Measurements from ENCODE around the gene RAB11FIP4. TPM values are rescaled to one million over a fixed set of nuclear protein-coding genes. Genes with fewer than 3 reads are reported as not detected.

The RAB11FIP4 gene
- total and polyA plus RNA-seq, 2 donors (not counting 1 experiment from before 2014, with no cell fraction given) = 17.0 to 70.5 TPM

GRCh38 chr17:31512104-31512740, 120.7 kb downstream of the RAB11FIP4 start:
- Mint-ChIP-seq H3K4me3 (no peak overlapping the region), H3K27ac (peak overlapping the region; percentile 15), H3K4me1 (peaks cover 53% of the 10 kb centered on the region), H3K9me3 (ENCODE audit: insufficient read depth) (no peaks in the 10 kb centered on the region), H3K27me3 (no peaks in the 10 kb centered on the region)
- ATAC-seq (ENCODE audit: low read depth) (no peak), DNase-seq (no peak)
- no peak overlapping the region for H2AFZ ChIP-seq (ENCODE audit: insufficient read depth, low read depth, low read length, poor library complexity, severe bottlenecking)
- no peaks in the 10 kb centered on the region for H3K9me3 ChIP-seq (ENCODE audit: control extremely low read depth in 1 of 3, control insufficient read depth in 2 of 3, insufficient read depth in 1 of 3, low read length in 2 of 3)
- no peaks in the 10 kb centered on the region for H3K27me3 ChIP-seq (replicated peaks in 1 of 4; ENCODE audit: control extremely low read depth in 1 of 4, control insufficient read depth in 3 of 4, insufficient read depth in 4 of 4, low read length in 3 of 4)
- TF ChIP-seq EZH2 (IDR thresholded peaks at IDR 0.05; ENCODE audit: borderline replicate concordance, insufficient read depth, low read depth, low read length, poor library complexity, severe bottlenecking) (no peak), CTCF (IDR thresholded peaks at IDR 0.05) (no peak)
- H3K9ac ChIP-seq (ENCODE audit: low read length) = no peak overlapping the region
- CTCF ChIA-PET = interaction anchor here (1.2 to 5.7 kb wide), 5 partner anchors 11 to 123 kb away, joined by 3 to 94 read pairs (median 65); no protein-coding TSS in a partner anchor
- POLR2A ChIA-PET = no interaction called here
- peaks cover 96% of the 10 kb centered on the region for H3K79me2 ChIP-seq (ENCODE audit: control insufficient read depth, insufficient read depth, low read length)
- H3K4me3 ChIP-seq (ENCODE audit: control extremely low read depth in 1 of 5, extremely low read depth in 1 of 5, insufficient read depth in 1 of 5, low read depth in 2 of 5, low read length in 4 of 5) = no peak overlapping the region
- intact Hi-C loops (cut with micrococcal nuclease) = no loop called here
- H3K27ac ChIP-seq (ENCODE audit: low read length in 2 of 2) = peak overlapping the region in 1 of 2 donors; percentile 23
- peaks cover 0 to 31% of the 10 kb centered on the region in 2 experiments for H3K36me3 ChIP-seq (replicated peaks in 1 of 2; ENCODE audit: control extremely low read depth in 1 of 2, control insufficient read depth in 1 of 2, extremely low read depth in 1 of 2, insufficient read depth in 2 of 2, low read length in 1 of 2)
- H3K4me1 ChIP-seq (ENCODE audit: control insufficient read depth in 2 of 2, insufficient read depth in 2 of 2, low read length in 2 of 2) = peaks cover 46 to 54% of the 10 kb centered on the region in 2 donors
- WGBS (ENCODE audit: insufficient coverage) = 79% methylated on average over 14 of the region's 15 CpGs
- no peak overlapping the region for H3K4me2 ChIP-seq (replicated peaks; ENCODE audit: low read depth, low read length, poor library complexity, severe bottlenecking)
- H4K20me1 ChIP-seq (ENCODE audit: control insufficient read depth, insufficient read depth, low read length, poor library complexity, severe bottlenecking) = peaks cover 63% of the 10 kb centered on the region

- H3K9me3 ChIP-seq (ENCODE audit: control extremely low read depth in 1 of 3, control insufficient read depth in 2 of 3, insufficient read depth in 1 of 3, low read length in 2 of 3) = no peaks in the 10 kb centered on the region
- peaks cover 69% of the 10 kb centered on the region for H4K20me1 ChIP-seq (ENCODE audit: control insufficient read depth, insufficient read depth, low read length, poor library complexity, severe bottlenecking)
- no peak overlapping the region for H3K27ac ChIP-seq (ENCODE audit: low read length in 2 of 2)
- Mint-ChIP-seq H3K4me1 (peaks cover 50% of the 10 kb centered on the region), H3K9me3 (ENCODE audit: insufficient read depth) (no peaks in the 10 kb centered on the region), H3K27ac (no peak overlapping the region), H3K4me3 (no peak overlapping the region), H3K27me3 (no peaks in the 10 kb centered on the region)
- H3K4me3 ChIP-seq (ENCODE audit: control extremely low read depth in 1 of 5, extremely low read depth in 1 of 5, insufficient read depth in 1 of 5, low read depth in 2 of 5, low read length in 4 of 5) = no peak overlapping the region
- peaks cover 42 to 53% of the 10 kb centered on the region in 2 donors for H3K4me1 ChIP-seq (ENCODE audit: control insufficient read depth in 2 of 2, insufficient read depth in 2 of 2, low read length in 2 of 2)
- no peak for DNase-seq
- H2AFZ ChIP-seq (ENCODE audit: insufficient read depth, low read depth, low read length, poor library complexity, severe bottlenecking) = no peak overlapping the region
- peaks cover 0 to 32% of the 10 kb centered on the region in 2 experiments for H3K36me3 ChIP-seq (replicated peaks in 1 of 2; ENCODE audit: control extremely low read depth in 1 of 2, control insufficient read depth in 1 of 2, extremely low read depth in 1 of 2, insufficient read depth in 2 of 2, low read length in 1 of 2)
- H3K27me3 ChIP-seq (replicated peaks in 1 of 4; ENCODE audit: control extremely low read depth in 1 of 4, control insufficient read depth in 3 of 4, insufficient read depth in 4 of 4, low read length in 3 of 4) = no peaks in the 10 kb centered on the region
- no peak for TF ChIP-seq CTCF (IDR thresholded peaks at IDR 0.05)
- no peak for TF ChIP-seq EZH2 (IDR thresholded peaks at IDR 0.05; ENCODE audit: borderline replicate concordance, insufficient read depth, low read depth, low read length, poor library complexity, severe bottlenecking)
- CTCF ChIA-PET = interaction anchor here (1.4 to 5.7 kb wide), 3 partner anchors 11 to 76 kb away, joined by 4 to 94 read pairs (median 65); no protein-coding TSS in a partner anchor
- WGBS (ENCODE audit: insufficient coverage) = 90% methylated on average over 5 of the region's 12 CpGs
- H3K4me2 ChIP-seq (replicated peaks; ENCODE audit: low read depth, low read length, poor library complexity, severe bottlenecking) = no peak overlapping the region
- H3K9ac ChIP-seq (ENCODE audit: low read length) = no peak overlapping the region
- POLR2A ChIA-PET = no interaction called here
- intact Hi-C loops (cut with micrococcal nuclease) = no loop called here
- ATAC-seq (ENCODE audit: low read depth) = no peak
- peaks cover 96% of the 10 kb centered on the region for H3K79me2 ChIP-seq (ENCODE audit: control insufficient read depth, insufficient read depth, low read length)
These were observed 121.3 kb downstream of the RAB11FIP4 start for GRCh38 chr17:31512796-31513195.
